Breast epithelium (tissue), 3 donors: ENCODE results near the gene SWAP70.

Experiments used
- CTCF ChIP-seq, 3 donors: fragments of 450-650 bp; IDR thresholded peaks; one replicate each; pipeline ENCODE4 v1.5.1; 2016 to 2017; ENCODE audit warnings: antibody characterized with exemption in 3 of 3, mild to moderate bottlenecking in 3 of 3, moderate library complexity in 3 of 3
- POLR2A ChIP-seq: fragments of 450-650 bp; IDR thresholded peaks from one replicate; pipeline ENCODE4 v1.6.1; 2016; ENCODE audit warnings: antibody characterized with exemption, mild to moderate bottlenecking, moderate library complexity
- POLR2AphosphoS5 ChIP-seq, 3 donors: sonication (generic); formaldehyde crosslinking; IDR thresholded peaks; one replicate each; pipeline ENCODE4 v1.6.1; 2017; ENCODE audit warnings: antibody characterized with exemption in 3 of 3

GRCh38 chr11:9656864-9657263, 7.0 kb upstream of the SWAP70 start:
- TF ChIP-seq CTCF (IDR thresholded peaks at IDR 0.05) (no peak), POLR2A (no peak), POLR2AphosphoS5 (IDR thresholded peaks at IDR 0.05) (no peak)
